HepG2 (cell line): Measurements from ENCODE around the gene PIK3C2B. TPM values are rescaled to one million over a fixed set of nuclear protein-coding genes. Genes with fewer than 3 reads are reported as not detected.
A peak's percentile ranks its signal among the peaks of the same experiment; 100 is the strongest.

Experiments used
- ATF2 ChIP-seq: sonication (generic); formaldehyde crosslinking; IDR thresholded peaks from 2 replicates; pipeline ENCODE4 v1.4.0; 2020; ENCODE audit warnings: missing genetic modification reagents
- IRX3 ChIP-seq: sonication (generic); formaldehyde crosslinking; IDR thresholded peaks from 2 replicates; pipeline ENCODE4 v1.8.1; 2023; ENCODE audit warnings: mild to moderate bottlenecking, low read depth, missing genetic modification reagents, borderline replicate concordance
- KMT2B ChIP-seq: IDR thresholded peaks from 2 replicates; pipeline ENCODE4 v1.6.1; 2016; ENCODE audit warnings: missing genetic modification reagents, missing compliant biosample characterization
- MAFF ChIP-seq: IDR thresholded peaks from 2 replicates; pipeline ENCODE4 v1.6.1; 2011; ENCODE audit warnings: low read depth, low read length, improper control_type of control experiment
- MAFG ChIP-seq: sonication (generic); formaldehyde crosslinking; IDR thresholded peaks from 2 replicates; pipeline ENCODE4 v1.5.1; 2020; ENCODE audit warnings: mild to moderate bottlenecking, missing genetic modification reagents
- POGK ChIP-seq: sonication (generic); formaldehyde crosslinking; conservative IDR thresholded peaks from 2 replicates; pipeline ENCODE4 v1.8.0; 2022; ENCODE audit warnings: mild to moderate bottlenecking, moderate library complexity, missing genetic modification reagents
- RFX3 ChIP-seq: IDR thresholded peaks from 2 replicates; pipeline ENCODE4 v1.6.1; 2016; ENCODE audit warnings: missing biosample characterization, missing genetic modification reagents
- SALL1 ChIP-seq: sonication (generic); formaldehyde crosslinking; IDR thresholded peaks from 2 replicates; pipeline ENCODE4 v1.8.0; 2022; ENCODE audit warnings: mild to moderate bottlenecking, missing genetic modification reagents
- SNAI1 ChIP-seq: sonication (generic); formaldehyde crosslinking; IDR thresholded peaks from 2 replicates; pipeline ENCODE4 v1.5.0; 2020; ENCODE audit warnings: mild to moderate bottlenecking, missing genetic modification reagents, borderline replicate concordance
- TBX2 ChIP-seq: sonication (generic); formaldehyde crosslinking; IDR thresholded peaks from 2 replicates; pipeline ENCODE4 v1.5.0; 2020; ENCODE audit warnings: missing genetic modification reagents, mild to moderate bottlenecking, borderline replicate concordance
- U2AF2 ChIP-seq: fragments of 200-400 bp; formaldehyde crosslinking; IDR thresholded peaks from 2 replicates; pipeline ENCODE4 v1.6.1; 2017; ENCODE audit warnings: low read depth, mild to moderate bottlenecking, low read length
- ZNF205 ChIP-seq: IDR thresholded peaks from 2 replicates; pipeline ENCODE4 v1.6.1; 2018; ENCODE audit warnings: missing biosample characterization, missing genetic modification reagents
- ZNF350 ChIP-seq: sonication (generic); formaldehyde crosslinking; IDR thresholded peaks from 2 replicates; pipeline ENCODE4 v1.4.0; 2020; ENCODE audit warnings: mild to moderate bottlenecking, low read depth, missing genetic modification reagents, borderline replicate concordance
- ZNF430 ChIP-seq: sonication (generic); formaldehyde crosslinking; IDR thresholded peaks from 2 replicates; pipeline ENCODE4 v1.9.0; 2021; ENCODE audit warnings: mild to moderate bottlenecking, missing genetic modification reagents
- ZNF468 ChIP-seq: sonication (generic); formaldehyde crosslinking; IDR thresholded peaks from 2 replicates; pipeline ENCODE4 v1.8.0; 2022; ENCODE audit warnings: mild to moderate bottlenecking, moderate library complexity, missing genetic modification reagents
- polyA plus RNA-seq, 8 experiments: library from polyadenylated mRNA; depleted of rRNA in 3 of 8; stranded (reverse) in 7 of 8; unstranded in 1 of 8; fragments of >200 nt; fragmentation: Illumina TruSeq in 4 of 8; extraction: Trizol in 4 of 8; gene quantifications; 2 replicates each; pipeline versions ENCODE4 v1.2.1 to v1.2.3, GENCODE V29; 2011 to 2016; ENCODE audit warnings: low read depth in 4 of 8, missing spikeins in 1 of 8, mixed read lengths in 1 of 8; ENCODE audit not compliant: insufficient read depth in 1 of 8
- total RNA-seq, 5 experiments: library from RNA; depleted of rRNA; stranded (reverse); fragments of >200 nt; fragmentation: Illumina TruSeq; extraction: Trizol; gene quantifications; 2 replicates each; pipeline ENCODE4 v1.2.3, GENCODE V29; 2016; ENCODE audit warnings: low read depth in 1 of 5
- TF ChIP-seq, protein P1 (sequence below): sonication (generic); formaldehyde crosslinking; IDR thresholded peaks from 2 replicates; pipeline ENCODE4 v1.5.0; 2020; ENCODE audit warnings: mild to moderate bottlenecking, missing genetic modification reagents, borderline replicate concordance
- TF ChIP-seq, protein P2 (sequence below), 2 experiments: IDR thresholded peaks; 2 replicates each; pipeline ENCODE4 v1.6.1; 2011 to 2012; ENCODE audit warnings: low read length in 2 of 2, borderline replicate concordance in 1 of 2, low read depth in 1 of 2, mild to moderate bottlenecking in 1 of 2, moderate library complexity in 1 of 2

PIK3C2B gene
- total and polyA plus RNA-seq, 2 of the 13 experiments (the other 11 are each of a cell fraction or from before 2014, with no cell fraction given): 3.4 to 4.5 TPM

DNA sequence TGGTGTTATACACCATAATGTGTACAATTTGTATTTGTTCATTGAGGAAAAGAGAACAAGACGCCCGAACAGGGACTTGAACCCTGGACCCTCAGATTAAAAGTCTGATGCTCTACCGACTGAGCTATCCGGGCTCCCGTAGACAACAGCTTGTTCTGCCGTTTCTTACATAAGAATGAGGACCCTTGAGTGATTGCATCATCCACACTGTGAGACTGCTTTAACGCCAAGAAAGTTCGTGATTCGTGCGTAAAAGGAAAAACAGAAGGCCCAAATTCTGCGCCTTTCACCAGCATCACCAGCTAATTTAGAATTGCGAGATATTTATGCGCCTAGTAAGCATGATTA is 12.3 kb upstream of the PIK3C2B start (continued):
- peak; percentile 40; the same call in 1 of the 2 replicates for TF ChIP-seq SALL1
- no peak for TF ChIP-seq IRX3 (CRISPR knock-in tag)
- TF ChIP-seq, protein P1, sequence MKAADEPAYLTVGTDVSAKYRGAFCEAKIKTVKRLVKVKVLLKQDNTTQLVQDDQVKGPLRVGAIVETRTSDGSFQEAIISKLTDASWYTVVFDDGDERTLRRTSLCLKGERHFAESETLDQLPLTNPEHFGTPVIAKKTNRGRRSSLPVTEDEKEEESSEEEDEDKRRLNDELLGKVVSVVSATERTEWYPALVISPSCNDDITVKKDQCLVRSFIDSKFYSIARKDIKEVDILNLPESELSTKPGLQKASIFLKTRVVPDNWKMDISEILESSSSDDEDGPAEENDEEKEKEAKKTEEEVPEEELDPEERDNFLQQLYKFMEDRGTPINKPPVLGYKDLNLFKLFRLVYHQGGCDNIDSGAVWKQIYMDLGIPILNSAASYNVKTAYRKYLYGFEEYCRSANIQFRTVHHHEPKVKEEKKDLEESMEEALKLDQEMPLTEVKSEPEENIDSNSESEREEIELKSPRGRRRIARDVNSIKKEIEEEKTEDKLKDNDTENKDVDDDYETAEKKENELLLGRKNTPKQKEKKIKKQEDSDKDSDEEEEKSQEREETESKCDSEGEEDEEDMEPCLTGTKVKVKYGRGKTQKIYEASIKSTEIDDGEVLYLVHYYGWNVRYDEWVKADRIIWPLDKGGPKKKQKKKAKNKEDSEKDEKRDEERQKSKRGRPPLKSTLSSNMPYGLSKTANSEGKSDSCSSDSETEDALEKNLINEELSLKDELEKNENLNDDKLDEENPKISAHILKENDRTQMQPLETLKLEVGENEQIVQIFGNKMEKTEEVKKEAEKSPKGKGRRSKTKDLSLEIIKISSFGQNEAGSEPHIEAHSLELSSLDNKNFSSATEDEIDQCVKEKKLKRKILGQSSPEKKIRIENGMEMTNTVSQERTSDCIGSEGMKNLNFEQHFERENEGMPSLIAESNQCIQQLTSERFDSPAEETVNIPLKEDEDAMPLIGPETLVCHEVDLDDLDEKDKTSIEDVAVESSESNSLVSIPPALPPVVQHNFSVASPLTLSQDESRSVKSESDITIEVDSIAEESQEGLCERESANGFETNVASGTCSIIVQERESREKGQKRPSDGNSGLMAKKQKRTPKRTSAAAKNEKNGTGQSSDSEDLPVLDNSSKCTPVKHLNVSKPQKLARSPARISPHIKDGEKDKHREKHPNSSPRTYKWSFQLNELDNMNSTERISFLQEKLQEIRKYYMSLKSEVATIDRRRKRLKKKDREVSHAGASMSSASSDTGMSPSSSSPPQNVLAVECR (CRISPR knock-in tag): no peak
- TF ChIP-seq, protein P2, sequence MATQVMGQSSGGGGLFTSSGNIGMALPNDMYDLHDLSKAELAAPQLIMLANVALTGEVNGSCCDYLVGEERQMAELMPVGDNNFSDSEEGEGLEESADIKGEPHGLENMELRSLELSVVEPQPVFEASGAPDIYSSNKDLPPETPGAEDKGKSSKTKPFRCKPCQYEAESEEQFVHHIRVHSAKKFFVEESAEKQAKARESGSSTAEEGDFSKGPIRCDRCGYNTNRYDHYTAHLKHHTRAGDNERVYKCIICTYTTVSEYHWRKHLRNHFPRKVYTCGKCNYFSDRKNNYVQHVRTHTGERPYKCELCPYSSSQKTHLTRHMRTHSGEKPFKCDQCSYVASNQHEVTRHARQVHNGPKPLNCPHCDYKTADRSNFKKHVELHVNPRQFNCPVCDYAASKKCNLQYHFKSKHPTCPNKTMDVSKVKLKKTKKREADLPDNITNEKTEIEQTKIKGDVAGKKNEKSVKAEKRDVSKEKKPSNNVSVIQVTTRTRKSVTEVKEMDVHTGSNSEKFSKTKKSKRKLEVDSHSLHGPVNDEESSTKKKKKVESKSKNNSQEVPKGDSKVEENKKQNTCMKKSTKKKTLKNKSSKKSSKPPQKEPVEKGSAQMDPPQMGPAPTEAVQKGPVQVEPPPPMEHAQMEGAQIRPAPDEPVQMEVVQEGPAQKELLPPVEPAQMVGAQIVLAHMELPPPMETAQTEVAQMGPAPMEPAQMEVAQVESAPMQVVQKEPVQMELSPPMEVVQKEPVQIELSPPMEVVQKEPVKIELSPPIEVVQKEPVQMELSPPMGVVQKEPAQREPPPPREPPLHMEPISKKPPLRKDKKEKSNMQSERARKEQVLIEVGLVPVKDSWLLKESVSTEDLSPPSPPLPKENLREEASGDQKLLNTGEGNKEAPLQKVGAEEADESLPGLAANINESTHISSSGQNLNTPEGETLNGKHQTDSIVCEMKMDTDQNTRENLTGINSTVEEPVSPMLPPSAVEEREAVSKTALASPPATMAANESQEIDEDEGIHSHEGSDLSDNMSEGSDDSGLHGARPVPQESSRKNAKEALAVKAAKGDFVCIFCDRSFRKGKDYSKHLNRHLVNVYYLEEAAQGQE (IDR thresholded peaks at IDR 0.05; ENCODE audit: borderline replicate concordance in 1 of 2, low read depth in 1 of 2, low read length in 2 of 2): 0 out of 4 replicates have a peak, but pooled peaks of 1 of the 2 experiments have one; percentile 17
- no peak for TF ChIP-seq POGK (CRISPR knock-in tag)
- 0 out of 2 replicates have a peak, but pooled peaks have one; percentile 33 for TF ChIP-seq ZNF205 (CRISPR knock-in tag)
- no peak for TF ChIP-seq ZNF468
- no peak; the same call in 1 of the 2 replicates for TF ChIP-seq ZNF430 (CRISPR knock-in tag)
- no peak for TF ChIP-seq MAFF
- peak; percentile 98 for TF ChIP-seq ATF2 (CRISPR knock-in tag)
- TF ChIP-seq KMT2B (CRISPR knock-in tag): peak; percentile 66
- no peak for TF ChIP-seq RFX3
- no peak for TF ChIP-seq MAFG (CRISPR knock-in tag)
- 0 out of 2 replicates have a peak, but pooled peaks have one; percentile 19 for TF ChIP-seq TBX2 (CRISPR knock-in tag)
- TF ChIP-seq ZNF350 (CRISPR knock-in tag): no peak
- no peak for TF ChIP-seq U2AF2
- TF ChIP-seq SNAI1 (CRISPR knock-in tag): no peak
